HepG2 (cell line): ENCODE data around the gene PSRC1. TPM values are rescaled to one million over a fixed set of nuclear protein-coding genes. Genes with fewer than 3 reads are reported as not detected.

ENCODE experiments used
- BRCA1 ChIP-seq: sonication (generic); formaldehyde crosslinking; IDR thresholded peaks from 2 replicates; pipeline ENCODE4 v1.4.0; 2020; ENCODE audit warnings: missing genetic modification reagents
- CHCHD3 ChIP-seq: sonication (generic); formaldehyde crosslinking; IDR thresholded peaks from 2 replicates; pipeline ENCODE4 v1.8.0; 2022; ENCODE audit warnings: mild to moderate bottlenecking, missing genetic modification reagents, moderate library complexity
- ELF1 ChIP-seq: sonication (generic); formaldehyde crosslinking; IDR thresholded peaks from 2 replicates; pipeline ENCODE4 v1.4.0; 2020; ENCODE audit warnings: missing genetic modification reagents
- FOSL2 ChIP-seq: sonication (generic); formaldehyde crosslinking; IDR thresholded peaks from 2 replicates; pipeline ENCODE4 v1.4.0; 2020; ENCODE audit warnings: missing genetic modification reagents
- GTF2F1 ChIP-seq: fragments of 150-350 bp; IDR thresholded peaks from 2 replicates; pipeline ENCODE4 v1.6.1; 2014; ENCODE audit warnings: low read length
- HCFC1 ChIP-seq: fragments of 150-350 bp; IDR thresholded peaks from 2 replicates; pipeline ENCODE4 v1.6.1; 2014; ENCODE audit warnings: low read depth, low read length
- IKZF1 ChIP-seq: fragments of 450-650 bp; IDR thresholded peaks from 2 replicates; pipeline ENCODE4 v1.7.1; 2016
- KAT8 ChIP-seq: IDR thresholded peaks from 2 replicates; pipeline ENCODE4 v1.6.1; 2016; ENCODE audit warnings: missing genetic modification reagents, missing compliant biosample characterization
- KDM6A ChIP-seq: IDR thresholded peaks from 2 replicates; pipeline ENCODE4 v1.6.1; 2016; ENCODE audit warnings: low read depth
- KLF16 ChIP-seq, 2 experiments: sonication (generic) in 1 of 2; formaldehyde crosslinking in 1 of 2; IDR thresholded peaks; 2 replicates each; pipeline versions ENCODE4 v1.6.1 to v1.8.0; 2016 to 2023; ENCODE audit warnings: missing genetic modification reagents in 2 of 2, missing compliant biosample characterization in 1 of 2
- NBN ChIP-seq: fragments of 450-650 bp; conservative IDR thresholded peaks from 2 replicates; pipeline ENCODE4 v1.6.1; 2017
- PTBP1 ChIP-seq: fragments of 200-400 bp; formaldehyde crosslinking; IDR thresholded peaks from 2 replicates; pipeline ENCODE4 v1.6.1; 2018; ENCODE audit warnings: low read length, low read depth; ENCODE audit not compliant: poor library complexity, severe bottlenecking
- RAD51 ChIP-seq: fragments of 450-650 bp; IDR thresholded peaks from 2 replicates; pipeline ENCODE4 v1.6.1; 2016; ENCODE audit warnings: borderline replicate concordance
- RXRA ChIP-seq: sonication (generic); formaldehyde crosslinking; IDR thresholded peaks from 2 replicates; pipeline ENCODE4 v1.5.1; 2020; ENCODE audit warnings: missing genetic modification reagents
- SAFB2 ChIP-seq: sonication (generic); formaldehyde crosslinking; IDR thresholded peaks from 2 replicates; pipeline ENCODE4 v1.5.1; 2020; ENCODE audit warnings: missing genetic modification reagents, low read depth, mild to moderate bottlenecking, borderline replicate concordance
- SALL2 ChIP-seq: sonication (generic); formaldehyde crosslinking; IDR thresholded peaks from 2 replicates; pipeline ENCODE4 v1.8.1; 2023; ENCODE audit warnings: mild to moderate bottlenecking, missing genetic modification reagents, inconsistent platforms
- SIX1 ChIP-seq: sonication (generic); formaldehyde crosslinking; IDR thresholded peaks from 2 replicates; pipeline ENCODE4 v1.4.0; 2020; ENCODE audit warnings: missing genetic modification reagents, borderline replicate concordance
- SMAD1 ChIP-seq: sonication (generic); formaldehyde crosslinking; IDR thresholded peaks from 2 replicates; pipeline ENCODE4 v1.4.0; 2020; ENCODE audit warnings: missing genetic modification reagents, low read depth, mild to moderate bottlenecking, borderline replicate concordance
- SMC3 ChIP-seq: IDR thresholded peaks from 2 replicates; pipeline ENCODE4 v1.6.1; 2011; ENCODE audit warnings: low read length, improper control_type of control experiment
- TFDP2 ChIP-seq: sonication (generic); formaldehyde crosslinking; IDR thresholded peaks from 2 replicates; pipeline ENCODE4 v1.4.0; 2020; ENCODE audit warnings: missing genetic modification reagents
- ZFP1 ChIP-seq: IDR thresholded peaks from 2 replicates; pipeline ENCODE4 v1.6.1; 2016
- ZKSCAN8 ChIP-seq: IDR thresholded peaks from 2 replicates; pipeline ENCODE4 v1.6.1; 2016; ENCODE audit warnings: borderline replicate concordance, missing genetic modification reagents, missing compliant biosample characterization
- ZMAT5 ChIP-seq: sonication (generic); formaldehyde crosslinking; IDR thresholded peaks from 2 replicates; pipeline ENCODE4 v1.5.0; 2020; ENCODE audit warnings: mild to moderate bottlenecking, low read depth, missing genetic modification reagents, borderline replicate concordance
- ZNF234 ChIP-seq: sonication (generic); formaldehyde crosslinking; conservative IDR thresholded peaks from 2 replicates; pipeline ENCODE4 v1.5.1; 2020; ENCODE audit warnings: mild to moderate bottlenecking, missing genetic modification reagents
- ZNF431 ChIP-seq: sonication (generic); formaldehyde crosslinking; IDR thresholded peaks from 2 replicates; pipeline ENCODE4 v1.9.0; 2022; ENCODE audit warnings: missing genetic modification reagents, low read depth, mild to moderate bottlenecking, borderline replicate concordance
- ZNF556 ChIP-seq: sonication (generic); formaldehyde crosslinking; IDR thresholded peaks from 2 replicates; pipeline ENCODE4 v1.4.0; 2020; ENCODE audit warnings: mild to moderate bottlenecking, missing genetic modification reagents, borderline replicate concordance
- ZNF678 ChIP-seq: sonication (generic); formaldehyde crosslinking; IDR thresholded peaks from 2 replicates; pipeline ENCODE4 v1.4.0; 2020; ENCODE audit warnings: mild to moderate bottlenecking, missing genetic modification reagents
- ZNF841 ChIP-seq: sonication (generic); formaldehyde crosslinking; IDR thresholded peaks from 2 replicates; pipeline ENCODE4 v1.8.1; 2023; ENCODE audit warnings: missing genetic modification reagents, borderline replicate concordance
- ZNF879 ChIP-seq: sonication (generic); formaldehyde crosslinking; IDR thresholded peaks from 2 replicates; pipeline ENCODE4 v1.8.1; 2023; ENCODE audit warnings: missing genetic modification reagents
- polyA plus RNA-seq, 8 experiments: library from polyadenylated mRNA; depleted of rRNA in 3 of 8; stranded (reverse) in 7 of 8; unstranded in 1 of 8; fragments of >200 nt; fragmentation: Illumina TruSeq in 4 of 8; extraction: Trizol in 4 of 8; gene quantifications; 2 replicates each; pipeline versions ENCODE4 v1.2.1 to v1.2.3, GENCODE V29; 2011 to 2016; ENCODE audit warnings: low read depth in 4 of 8, missing spikeins in 1 of 8, mixed read lengths in 1 of 8; ENCODE audit not compliant: insufficient read depth in 1 of 8
- total RNA-seq, 5 experiments: library from RNA; depleted of rRNA; stranded (reverse); fragments of >200 nt; fragmentation: Illumina TruSeq; extraction: Trizol; gene quantifications; 2 replicates each; pipeline ENCODE4 v1.2.3, GENCODE V29; 2016; ENCODE audit warnings: low read depth in 1 of 5
- TF ChIP-seq, protein P1 (sequence below): sonication (generic); formaldehyde crosslinking; IDR thresholded peaks from 2 replicates; pipeline ENCODE4 v1.4.0; 2020; ENCODE audit warnings: missing genetic modification reagents
- TF ChIP-seq, protein P2 (sequence below): sonication (generic); formaldehyde crosslinking; IDR thresholded peaks from 2 replicates; pipeline ENCODE4 v1.4.0; 2020; ENCODE audit warnings: mild to moderate bottlenecking, missing genetic modification reagents

Gene PSRC1
- total and polyA plus RNA-seq, 2 of the 13 experiments (the other 11 are each of a cell fraction or from before 2014, with no cell fraction given) = 28.6 to 30.3 TPM

DNA sequence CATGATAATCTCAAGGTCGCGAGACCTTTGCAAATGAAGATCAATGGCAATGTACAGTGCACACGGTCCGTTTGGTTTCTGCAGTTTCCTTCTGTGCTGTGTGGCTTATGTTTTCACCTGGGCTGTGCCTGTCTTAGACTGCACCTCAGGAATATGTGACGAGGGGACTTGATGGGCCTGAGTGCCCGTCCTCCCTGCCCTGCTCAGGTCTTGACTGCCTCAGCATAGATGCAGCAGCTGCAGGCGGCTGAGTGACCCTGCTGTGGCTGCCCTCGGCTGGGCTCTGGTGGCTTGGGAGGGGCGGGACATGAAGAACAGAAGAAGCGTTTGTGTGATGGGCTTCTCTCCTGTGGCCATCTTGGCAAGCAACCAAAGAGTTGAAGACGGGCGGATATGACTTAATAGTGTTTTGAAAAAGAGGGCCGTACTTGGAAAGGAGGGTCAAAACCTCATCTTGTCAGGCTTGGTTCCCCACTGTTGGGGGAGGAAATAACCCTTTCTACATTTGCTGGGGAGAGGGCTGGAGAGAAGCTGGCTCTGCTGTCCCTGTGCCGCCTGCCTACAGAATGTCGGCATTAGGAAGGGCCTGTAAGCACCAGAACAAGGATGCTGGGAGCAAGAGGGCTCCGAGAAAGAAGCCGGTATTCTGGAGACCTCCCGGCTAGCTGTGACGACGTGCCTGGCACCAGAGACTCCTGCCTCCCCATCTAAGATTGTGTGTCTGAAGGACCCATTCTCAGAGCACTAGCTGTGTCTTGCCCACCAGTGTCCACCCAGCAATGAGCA, 16.8 kb upstream of the PSRC1 start (continued):
- TF ChIP-seq GTF2F1 = no peak
- no peak; the same call in 1 of the 2 replicates for TF ChIP-seq TFDP2
- TF ChIP-seq ZNF879 = 0 out of 2 replicates have a peak, but pooled peaks have one; percentile 54
- TF ChIP-seq KLF16 (CRISPR knock-in tag; IDR thresholded peaks at IDR 0.05) = 0 out of 4 replicates have a peak, but pooled peaks of 1 of the 2 experiments have one; percentile 2
- TF ChIP-seq, protein P1, sequence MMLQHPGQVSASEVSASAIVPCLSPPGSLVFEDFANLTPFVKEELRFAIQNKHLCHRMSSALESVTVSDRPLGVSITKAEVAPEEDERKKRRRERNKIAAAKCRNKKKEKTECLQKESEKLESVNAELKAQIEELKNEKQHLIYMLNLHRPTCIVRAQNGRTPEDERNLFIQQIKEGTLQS = no peak
- no peak for TF ChIP-seq SIX1
- 0 out of 2 replicates have a peak, but pooled peaks have one; percentile 70 for TF ChIP-seq ZFP1 (CRISPR knock-in tag)
- no peak for TF ChIP-seq ZNF841 (CRISPR knock-in tag)
- TF ChIP-seq BRCA1 (CRISPR knock-in tag) = no peak
- TF ChIP-seq SAFB2 (CRISPR knock-in tag) = peak; percentile 39; the same call in 1 of the 2 replicates
- no peak for TF ChIP-seq SMC3
- no peak for TF ChIP-seq ZNF556 (CRISPR knock-in tag)
- no peak for TF ChIP-seq ZNF234 (CRISPR knock-in tag)
- no peak for TF ChIP-seq RAD51
- no peak for TF ChIP-seq SALL2 (CRISPR knock-in tag)
- TF ChIP-seq SMAD1 = 0 out of 2 replicates have a peak, but pooled peaks have one; percentile 45
- no peak for TF ChIP-seq ZKSCAN8 (CRISPR knock-in tag)
- TF ChIP-seq, protein P2, sequence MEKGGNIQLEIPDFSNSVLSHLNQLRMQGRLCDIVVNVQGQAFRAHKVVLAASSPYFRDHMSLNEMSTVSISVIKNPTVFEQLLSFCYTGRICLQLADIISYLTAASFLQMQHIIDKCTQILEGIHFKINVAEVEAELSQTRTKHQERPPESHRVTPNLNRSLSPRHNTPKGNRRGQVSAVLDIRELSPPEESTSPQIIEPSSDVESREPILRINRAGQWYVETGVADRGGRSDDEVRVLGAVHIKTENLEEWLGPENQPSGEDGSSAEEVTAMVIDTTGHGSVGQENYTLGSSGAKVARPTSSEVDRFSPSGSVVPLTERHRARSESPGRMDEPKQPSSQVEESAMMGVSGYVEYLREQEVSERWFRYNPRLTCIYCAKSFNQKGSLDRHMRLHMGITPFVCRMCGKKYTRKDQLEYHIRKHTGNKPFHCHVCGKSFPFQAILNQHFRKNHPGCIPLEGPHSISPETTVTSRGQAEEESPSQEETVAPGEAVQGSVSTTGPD (CRISPR knock-in tag) = no peak
- no peak for TF ChIP-seq FOSL2 (CRISPR knock-in tag)
- no peak for TF ChIP-seq IKZF1
- no peak for TF ChIP-seq KDM6A (CRISPR knock-in tag)
- TF ChIP-seq ZNF431 (CRISPR knock-in tag) = no peak
- no peak for TF ChIP-seq ELF1
- no peak; the same call in 1 of the 2 replicates for TF ChIP-seq KAT8 (CRISPR knock-in tag)
- no peak for TF ChIP-seq NBN
- TF ChIP-seq HCFC1 = no peak
- no peak for TF ChIP-seq CHCHD3 (CRISPR knock-in tag)
- TF ChIP-seq RXRA = no peak
- no peak for TF ChIP-seq ZMAT5 (CRISPR knock-in tag)
- TF ChIP-seq ZNF678 (CRISPR knock-in tag) = no peak
- TF ChIP-seq PTBP1 = no peak
